GM21825 (cell line): ENCODE measurements around the gene PCDHGA8.
A peak's percentile ranks its signal among the peaks of the same experiment; 100 is the strongest.
"Not testable (repeated sequence)": the region's sequence is repeated elsewhere in the genome, so short reads cannot be mapped to it uniquely, and the experiment has no call there.

Experiments
- ATAC-seq: cut with Tn5 transposase; IDR thresholded peaks from one replicate; pipeline ENCODE4 v1.9.1; 2021; ENCODE audit warnings: mild to moderate bottlenecking, moderate library complexity; ENCODE audit not compliant: unreplicated experiment

Gene PCDHGA8

DNA sequence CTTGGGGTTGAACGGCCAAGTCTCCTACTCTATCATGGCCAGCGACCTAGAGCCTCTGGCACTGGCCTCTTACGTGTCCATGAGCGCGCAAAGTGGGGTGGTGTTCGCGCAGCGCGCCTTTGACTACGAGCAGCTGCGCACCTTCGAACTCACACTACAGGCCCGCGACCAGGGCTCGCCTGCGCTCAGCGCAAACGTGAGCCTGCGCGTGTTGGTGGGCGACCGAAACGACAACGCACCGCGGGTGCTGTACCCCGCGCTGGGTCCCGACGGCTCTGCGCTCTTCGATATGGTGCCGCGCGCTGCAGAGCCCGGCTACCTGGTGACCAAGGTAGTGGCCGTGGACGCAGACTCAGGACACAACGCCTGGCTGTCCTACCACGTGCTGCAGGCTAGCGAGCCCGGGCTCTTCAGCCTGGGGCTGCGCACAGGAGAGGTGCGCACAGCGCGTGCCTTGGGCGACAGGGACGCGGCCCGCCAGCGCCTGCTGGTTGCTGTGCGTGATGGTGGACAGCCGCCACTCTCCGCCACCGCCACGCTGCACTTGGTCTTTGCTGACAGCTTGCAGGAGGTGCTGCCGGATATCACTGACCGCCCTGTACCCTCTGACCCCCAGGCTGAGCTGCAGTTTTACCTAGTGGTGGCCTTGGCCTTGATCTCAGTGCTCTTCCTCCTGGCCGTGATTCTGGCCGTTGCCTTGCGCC lies 7.3 kb downstream of the PCDHGA8 start:
- no peak for ATAC-seq

GRCh38 chr5:141402553-141403243 lies 10.3 kb downstream of the PCDHGA8 start, which contains the start of gene PCDHGA9:
Gene PCDHGA9 (plus strand): TSS chr5:141402778. CDS start chr5:141402953, 175 bp downstream.
- no peak for ATAC-seq

DNA sequence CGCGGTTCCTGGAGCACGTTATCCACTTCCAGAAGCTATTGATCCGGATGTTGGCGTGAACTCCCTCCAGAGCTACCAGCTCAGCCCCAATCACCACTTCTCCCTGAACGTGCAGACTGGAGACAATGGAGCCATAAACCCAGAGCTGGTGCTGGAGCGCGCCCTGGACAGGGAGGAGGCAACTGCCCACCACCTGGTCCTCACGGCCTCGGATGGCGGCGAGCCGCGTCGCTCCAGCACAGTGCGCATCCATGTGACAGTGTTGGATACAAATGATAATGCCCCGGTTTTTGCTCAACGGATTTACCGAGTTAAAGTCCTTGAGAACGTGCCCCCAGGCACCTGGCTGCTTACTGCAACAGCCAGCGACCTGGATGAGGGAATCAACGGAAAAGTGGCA lies 11.0 kb downstream of the PCDHGA8 start:
- ATAC-seq: no peak

DNA sequence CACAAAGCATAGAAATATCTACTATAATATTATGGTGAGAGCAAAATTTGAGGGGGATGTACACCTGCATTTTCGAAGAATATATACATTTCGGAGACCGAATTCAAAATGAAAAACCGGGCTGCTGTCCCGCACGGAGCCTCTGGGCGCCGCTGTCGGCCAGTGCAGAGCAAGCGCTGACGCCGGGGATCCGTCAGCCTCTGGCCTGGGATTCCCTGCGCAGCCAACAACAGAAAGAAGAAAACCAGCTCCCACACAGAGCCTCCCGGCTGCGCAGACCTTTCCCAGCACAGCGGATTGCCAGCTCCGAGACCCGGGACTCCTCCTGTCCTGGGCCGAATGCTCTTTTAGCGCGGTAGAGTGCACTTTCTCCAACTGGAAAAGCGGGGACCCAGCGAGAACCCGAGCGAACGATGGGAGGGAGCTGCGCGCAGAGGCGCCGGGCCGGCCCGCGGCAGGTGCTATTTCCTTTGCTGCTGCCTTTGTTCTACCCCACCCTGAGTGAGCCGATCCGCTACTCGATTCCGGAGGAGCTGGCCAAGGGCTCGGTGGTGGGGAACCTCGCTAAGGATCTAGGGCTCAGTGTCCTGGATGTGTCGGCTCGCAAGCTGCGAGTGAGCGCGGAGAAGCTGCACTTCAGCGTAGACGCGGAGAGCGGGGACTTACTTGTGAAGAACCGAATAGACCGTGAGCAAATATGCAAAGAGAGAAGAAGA lies 15.5 kb downstream of the PCDHGA8 start, which contains the start of gene PCDHGB6:
Gene PCDHGB6 (plus strand): TSS at position 232 of the 716 bp plus-strand sequence. CDS start 182 bp downstream, at position 414.
- peak; percentile 63 for ATAC-seq

DNA sequence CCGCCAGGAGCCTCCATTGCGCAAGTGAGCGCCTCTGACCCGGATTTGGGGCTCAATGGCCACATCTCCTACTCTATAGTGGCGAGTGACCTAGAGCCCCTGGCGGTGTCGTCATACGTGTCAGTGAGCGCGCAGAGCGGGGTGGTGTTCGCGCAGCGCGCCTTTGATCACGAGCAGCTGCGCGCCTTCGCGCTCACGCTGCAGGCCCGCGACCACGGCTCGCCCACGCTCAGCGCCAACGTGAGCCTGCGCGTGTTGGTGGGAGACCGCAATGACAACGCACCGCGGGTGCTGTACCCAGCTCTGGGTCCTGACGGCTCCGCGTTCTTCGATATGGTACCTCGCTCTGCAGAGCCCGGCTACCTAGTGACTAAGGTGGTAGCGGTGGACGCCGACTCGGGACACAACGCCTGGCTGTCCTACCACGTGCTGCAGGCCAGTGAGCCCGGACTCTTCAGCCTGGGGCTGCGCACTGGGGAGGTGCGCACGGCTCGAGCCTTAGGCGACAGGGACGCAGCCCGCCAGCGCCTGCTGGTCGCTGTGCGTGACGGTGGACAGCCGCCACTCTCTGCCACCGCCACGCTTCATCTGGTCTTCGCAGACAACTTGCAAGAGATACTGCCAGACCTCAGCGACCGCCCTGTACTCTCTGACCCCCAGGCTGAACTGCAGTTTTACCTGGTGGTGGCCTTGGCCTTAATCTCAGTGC lies 17.3 kb downstream of the PCDHGA8 start:
- no peak for ATAC-seq

DNA sequence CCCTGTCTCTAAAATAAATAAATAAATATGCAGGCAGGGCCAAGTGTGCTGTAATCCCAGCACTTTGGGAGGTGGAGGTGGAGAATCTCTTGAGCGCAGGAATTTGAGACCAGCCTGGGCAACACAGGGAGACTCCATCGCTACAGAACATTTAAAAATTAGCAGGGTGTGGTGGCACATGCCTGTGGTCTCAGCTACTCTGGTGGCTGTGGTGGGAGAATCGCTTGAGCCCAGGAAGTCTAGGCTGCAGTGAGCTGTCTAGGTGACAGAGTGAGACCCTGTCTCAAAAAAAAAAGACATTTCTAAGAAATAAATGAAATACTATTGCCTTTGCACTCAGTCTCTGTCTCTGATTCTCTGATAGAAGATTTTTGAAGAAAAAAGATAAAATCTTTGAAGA lies 19.1 kb downstream of the PCDHGA8 start:
- no peak for ATAC-seq

GRCh38 chr5:141412854-141413539 lies 20.6 kb downstream of the PCDHGA8 start, which contains the start of gene PCDHGA10:
Gene PCDHGA10 (plus strand): TSS chr5:141412987. CDS start chr5:141413176, 189 bp downstream.
- peak; percentile 66 for ATAC-seq

DNA sequence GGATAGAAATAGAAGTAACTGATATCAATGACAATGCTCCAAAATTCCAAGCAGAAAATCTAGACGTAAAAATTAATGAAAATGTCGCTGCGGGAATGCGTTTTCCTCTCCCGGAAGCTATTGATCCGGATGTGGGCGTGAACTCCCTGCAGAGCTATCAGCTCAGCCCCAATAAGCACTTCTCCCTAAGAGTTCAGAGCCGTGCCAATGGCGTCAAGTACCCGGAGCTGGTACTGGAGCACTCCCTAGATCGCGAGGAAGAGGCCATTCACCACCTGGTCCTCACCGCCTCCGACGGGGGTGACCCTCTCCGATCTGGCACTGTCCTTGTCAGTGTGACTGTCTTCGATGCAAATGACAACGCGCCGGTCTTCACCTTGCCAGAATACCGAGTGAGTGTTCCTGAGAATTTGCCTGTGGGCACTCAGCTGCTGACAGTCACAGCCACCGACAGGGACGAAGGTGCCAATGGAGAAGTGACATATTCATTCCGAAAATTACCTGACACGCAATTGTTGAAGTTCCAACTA lies 21.2 kb downstream of the PCDHGA8 start:
- ATAC-seq: no peak

- ATAC-seq: not testable (repeated sequence)
Measured at GRCh38 chr5:141414548-141415274, 22.3 kb downstream of the PCDHGA8 start.

- ATAC-seq: not testable (repeated sequence)
Measured at GRCh38 chr5:141415275-141415618, 22.8 kb downstream of the PCDHGA8 start.

DNA sequence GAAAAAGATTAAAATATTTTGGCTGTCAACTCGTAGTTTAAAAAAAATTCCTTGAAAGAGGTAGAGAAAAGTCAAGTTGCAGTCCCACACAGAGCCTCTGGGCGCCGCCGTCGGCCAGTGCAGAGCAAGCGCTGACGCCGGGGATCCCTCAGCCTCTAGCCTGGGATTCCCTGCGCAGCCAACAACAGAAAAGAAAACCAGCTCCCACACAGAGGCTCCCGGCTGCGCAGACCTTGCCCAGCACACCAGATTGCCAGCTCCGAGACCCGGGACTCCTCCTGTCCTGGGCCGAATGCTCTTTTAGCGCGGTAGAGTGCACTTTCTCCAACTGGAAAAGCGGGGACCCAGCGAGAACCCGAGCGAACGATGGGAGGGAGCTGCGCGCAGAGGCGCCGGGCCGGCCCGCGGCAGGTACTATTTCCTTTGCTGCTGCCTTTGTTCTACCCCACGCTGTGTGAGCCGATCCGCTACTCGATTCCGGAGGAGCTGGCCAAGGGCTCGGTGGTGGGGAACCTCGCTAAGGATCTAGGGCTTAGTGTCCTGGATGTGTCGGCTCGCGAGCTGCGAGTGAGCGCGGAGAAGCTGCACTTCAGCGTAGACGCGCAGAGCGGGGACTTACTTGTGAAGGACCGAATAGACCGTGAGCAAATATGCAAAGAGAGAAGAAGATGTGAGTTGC lies 25.2 kb downstream of the PCDHGA8 start, which contains the start of gene PCDHGB7:
Gene PCDHGB7 (plus strand): TSS at position 184 of the 679 bp plus-strand sequence. CDS start 183 bp downstream, at position 367.
- ATAC-seq: peak; percentile 79

GRCh38 chr5:141419074-141419880 lies 26.8 kb downstream of the PCDHGA8 start:
- no peak for ATAC-seq

DNA sequence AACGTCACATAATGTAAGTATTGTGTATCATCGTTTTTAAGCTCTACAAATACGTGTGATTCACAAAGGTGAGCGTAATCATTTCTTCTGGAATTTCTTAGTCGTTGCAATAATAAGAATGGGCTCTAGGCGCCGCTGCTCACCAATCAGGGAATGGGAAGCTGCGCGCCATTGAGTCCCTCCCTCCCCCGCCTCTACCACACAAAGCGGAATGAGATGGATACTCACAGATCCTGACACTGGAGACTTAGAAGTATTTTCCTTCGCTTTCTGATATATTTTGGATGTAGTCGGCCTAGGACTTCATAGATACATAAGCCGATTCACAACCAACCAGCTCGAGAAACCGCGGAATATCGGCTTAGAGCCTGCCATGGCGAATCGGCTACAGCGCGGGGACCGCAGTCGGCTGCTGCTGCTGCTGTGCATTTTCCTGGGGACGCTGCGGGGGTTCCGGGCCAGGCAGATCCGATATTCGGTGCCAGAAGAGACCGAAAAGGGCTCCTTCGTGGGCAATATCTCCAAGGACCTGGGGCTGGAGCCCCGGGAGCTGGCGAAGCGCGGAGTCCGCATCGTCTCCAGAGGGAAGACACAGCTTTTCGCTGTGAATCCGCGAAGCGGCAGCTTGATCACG lies 28.5 kb downstream of the PCDHGA8 start, which contains the start of gene PCDHGA11:
Gene PCDHGA11 (plus strand): TSS at position 197 of the 634 bp plus-strand sequence. CDS start 177 bp downstream, at position 374.
- ATAC-seq: peak; percentile 56

- no peak for ATAC-seq
Measured at GRCh38 chr5:141421489-141421855, 29.0 kb downstream of the PCDHGA8 start.

DNA sequence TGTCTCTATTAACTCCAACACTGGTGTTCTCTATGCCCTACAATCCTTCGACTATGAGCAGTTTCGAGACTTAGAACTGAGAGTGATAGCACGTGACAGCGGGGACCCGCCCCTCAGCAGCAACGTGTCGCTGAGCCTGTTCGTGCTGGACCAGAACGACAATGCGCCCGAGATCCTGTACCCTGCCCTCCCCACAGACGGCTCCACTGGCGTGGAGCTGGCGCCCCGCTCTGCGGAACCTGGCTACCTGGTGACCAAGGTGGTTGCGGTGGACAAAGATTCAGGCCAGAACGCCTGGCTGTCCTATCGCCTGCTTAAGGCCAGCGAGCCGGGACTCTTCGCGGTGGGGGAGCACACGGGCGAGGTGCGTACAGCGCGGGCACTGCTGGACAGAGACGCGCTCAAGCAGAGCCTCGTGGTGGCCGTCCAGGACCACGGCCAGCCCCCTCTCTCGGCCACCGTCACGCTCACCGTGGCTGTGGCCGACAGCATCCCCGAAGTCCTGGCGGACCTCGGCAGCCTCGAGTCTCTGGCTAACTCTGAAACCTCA lies 30.4 kb downstream of the PCDHGA8 start:
- ATAC-seq: no peak

DNA sequence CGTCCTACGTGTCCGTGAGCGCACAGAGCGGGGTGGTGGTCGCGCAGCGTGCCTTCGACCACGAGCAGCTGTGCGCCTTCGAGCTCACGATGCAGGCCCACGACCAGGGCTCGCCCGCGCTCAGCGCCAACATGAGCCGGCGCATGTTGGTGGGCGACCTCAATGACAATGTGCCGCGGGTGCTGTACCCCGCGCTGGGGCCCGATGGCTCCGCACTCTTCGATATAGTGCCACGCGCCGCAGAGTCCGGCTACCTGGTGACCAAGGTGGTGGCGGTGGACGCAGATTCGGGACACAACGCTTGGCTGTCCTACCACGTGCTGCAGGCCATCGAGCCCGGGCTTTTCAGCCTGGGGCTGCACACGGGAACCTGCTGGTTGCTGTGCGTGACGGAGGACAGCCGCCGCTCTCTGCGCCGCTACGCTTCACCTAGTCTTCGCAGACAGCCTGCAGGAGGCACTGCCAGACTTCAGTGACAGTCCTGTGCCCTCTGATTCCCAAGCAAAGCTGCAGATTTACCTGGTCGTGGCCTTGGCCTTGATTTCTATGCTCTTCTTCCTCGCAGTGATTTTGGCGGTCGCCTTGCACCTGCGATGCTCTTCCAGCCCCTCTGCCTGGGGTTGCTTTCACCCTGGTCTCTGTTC lies 35.5 kb downstream of the PCDHGA8 start:
- no peak for ATAC-seq
